Tibial nerve (tissue), 3 donors: ENCODE measurements around the gene ZBTB16.

Experiments
- POLR2A ChIP-seq, 2 donors: fragments of 450-650 bp; IDR thresholded peaks; one replicate each; pipeline ENCODE4 v1.6.1; 2017; ENCODE audit warnings: antibody characterized with exemption in 2 of 2, mild to moderate bottlenecking in 2 of 2, moderate library complexity in 2 of 2
- TF ChIP-seq, protein P1 (sequence below), 5 experiments: fragments of 200-600 bp in 3 of 5; fragments of 450-650 bp in 2 of 5; sonication (generic) in 3 of 5; IDR thresholded peaks; one replicate each; pipeline ENCODE4 v1.5.1; 2016 to 2019; ENCODE audit warnings: antibody characterized with exemption in 5 of 5, mild to moderate bottlenecking in 3 of 5, moderate library complexity in 2 of 5

DNA sequence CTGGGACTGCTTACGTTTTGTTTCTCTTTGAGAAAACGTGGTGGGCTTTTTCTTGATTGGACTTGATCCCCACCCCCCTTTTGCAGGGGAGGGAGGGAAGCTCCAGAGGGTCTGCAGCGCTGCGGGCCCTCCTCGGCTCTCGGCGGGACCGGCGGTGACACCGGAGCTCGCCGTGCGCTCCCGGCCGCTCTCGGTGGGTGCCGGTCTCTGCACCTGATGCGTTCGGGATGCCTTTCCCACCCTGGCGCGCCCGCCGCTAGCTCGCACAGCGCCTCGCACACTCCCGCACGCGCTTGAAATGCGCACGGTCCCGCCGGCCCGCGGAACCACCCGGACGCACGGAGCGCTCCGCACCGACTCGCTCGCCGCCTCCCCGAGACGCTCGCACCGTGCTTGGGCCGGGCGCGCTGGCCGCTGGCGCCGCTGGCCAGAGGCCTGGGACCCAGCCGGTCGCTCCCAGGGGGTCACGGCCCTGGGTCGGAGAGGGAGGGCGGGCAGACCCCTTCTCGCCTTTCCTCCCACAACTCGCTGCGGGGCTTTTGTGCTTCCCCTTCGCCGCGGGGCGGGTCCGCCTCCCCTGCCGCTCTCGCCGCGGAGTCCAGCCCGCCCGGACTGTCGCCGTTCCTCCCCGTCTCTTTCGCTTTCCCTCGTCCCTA, 1.0 kb downstream of the ZBTB16 start:
- TF ChIP-seq, protein P1, sequence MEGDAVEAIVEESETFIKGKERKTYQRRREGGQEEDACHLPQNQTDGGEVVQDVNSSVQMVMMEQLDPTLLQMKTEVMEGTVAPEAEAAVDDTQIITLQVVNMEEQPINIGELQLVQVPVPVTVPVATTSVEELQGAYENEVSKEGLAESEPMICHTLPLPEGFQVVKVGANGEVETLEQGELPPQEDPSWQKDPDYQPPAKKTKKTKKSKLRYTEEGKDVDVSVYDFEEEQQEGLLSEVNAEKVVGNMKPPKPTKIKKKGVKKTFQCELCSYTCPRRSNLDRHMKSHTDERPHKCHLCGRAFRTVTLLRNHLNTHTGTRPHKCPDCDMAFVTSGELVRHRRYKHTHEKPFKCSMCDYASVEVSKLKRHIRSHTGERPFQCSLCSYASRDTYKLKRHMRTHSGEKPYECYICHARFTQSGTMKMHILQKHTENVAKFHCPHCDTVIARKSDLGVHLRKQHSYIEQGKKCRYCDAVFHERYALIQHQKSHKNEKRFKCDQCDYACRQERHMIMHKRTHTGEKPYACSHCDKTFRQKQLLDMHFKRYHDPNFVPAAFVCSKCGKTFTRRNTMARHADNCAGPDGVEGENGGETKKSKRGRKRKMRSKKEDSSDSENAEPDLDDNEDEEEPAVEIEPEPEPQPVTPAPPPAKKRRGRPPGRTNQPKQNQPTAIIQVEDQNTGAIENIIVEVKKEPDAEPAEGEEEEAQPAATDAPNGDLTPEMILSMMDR (IDR thresholded peaks at IDR 0.05) = peak in 1 of 5 experiments; percentile 8
- no peak for TF ChIP-seq POLR2A (IDR thresholded peaks at IDR 0.05)
